Measurements from ENCODE around the gene LENG1. TPM values are rescaled to one million over a fixed set of nuclear protein-coding genes. Genes with fewer than 3 reads are reported as not detected.

Gene LENG1
- total RNA-seq, 1 experiment from 2014 or later, result 11.2 TPM

GRCh38 chr19:54151362-54152035 lies 8.0 kb downstream of the LENG1 start:
- no peak overlapping the region for H3K27ac ChIP-seq (ENCODE audit: low read length)
- H3K27me3 ChIP-seq (ENCODE audit: control insufficient read depth, insufficient read depth, low read length), result no peaks in the 10 kb centered on the region
- intact Hi-C loops (cut with micrococcal nuclease; ENCODE audit: unreplicated experiment), result no loop called here
- DNase-seq (ENCODE audit: low read depth, low spot score), result no peak
- POLR2A ChIA-PET, result no interaction called here
- H3K9me3 ChIP-seq (ENCODE audit: control insufficient read depth, insufficient read depth, low read depth, low read length), result no peaks in the 10 kb centered on the region
- TF ChIP-seq REST (IDR thresholded peaks at IDR 0.05; ENCODE audit: insufficient read depth in 1 of 2, low read depth in 2 of 2, low read length in 1 of 2), result no peak
- no peak for TF ChIP-seq TCF7L2 (IDR thresholded peaks at IDR 0.05; ENCODE audit: low read depth, low read length)
- no peak; the same call in 1 of the 2 replicates for TF ChIP-seq POLR2AphosphoS5 (IDR thresholded peaks at IDR 0.05; ENCODE audit: low read depth, low read length)
- TF ChIP-seq CTCF (IDR thresholded peaks at IDR 0.05), result no peak
- TF ChIP-seq SIN3A (IDR thresholded peaks at IDR 0.05; ENCODE audit: borderline replicate concordance, insufficient read depth, low read depth, low read length), result no peak
- peaks cover 25% of the 10 kb centered on the region for H3K36me3 ChIP-seq (ENCODE audit: control insufficient read depth, insufficient read depth, low read length)
- in situ Hi-C loops (cut with HindIII; ENCODE audit: low pct_unique_long_range_greater_than_20kb, low sequenced_read_pairs), result no loop called here
- CTCF ChIA-PET, result no interaction called here
- no TSS peak for BruUV-seq (replicated peaks)
- H3K4me1 ChIP-seq (ENCODE audit: control insufficient read depth, insufficient read depth, low read length), result peaks cover 15% of the 10 kb centered on the region
- no peak for ATAC-seq
- H3K4me3 ChIP-seq (ENCODE audit: low read depth in 2 of 2, low read length in 2 of 2), result no peak overlapping the region

DNA sequence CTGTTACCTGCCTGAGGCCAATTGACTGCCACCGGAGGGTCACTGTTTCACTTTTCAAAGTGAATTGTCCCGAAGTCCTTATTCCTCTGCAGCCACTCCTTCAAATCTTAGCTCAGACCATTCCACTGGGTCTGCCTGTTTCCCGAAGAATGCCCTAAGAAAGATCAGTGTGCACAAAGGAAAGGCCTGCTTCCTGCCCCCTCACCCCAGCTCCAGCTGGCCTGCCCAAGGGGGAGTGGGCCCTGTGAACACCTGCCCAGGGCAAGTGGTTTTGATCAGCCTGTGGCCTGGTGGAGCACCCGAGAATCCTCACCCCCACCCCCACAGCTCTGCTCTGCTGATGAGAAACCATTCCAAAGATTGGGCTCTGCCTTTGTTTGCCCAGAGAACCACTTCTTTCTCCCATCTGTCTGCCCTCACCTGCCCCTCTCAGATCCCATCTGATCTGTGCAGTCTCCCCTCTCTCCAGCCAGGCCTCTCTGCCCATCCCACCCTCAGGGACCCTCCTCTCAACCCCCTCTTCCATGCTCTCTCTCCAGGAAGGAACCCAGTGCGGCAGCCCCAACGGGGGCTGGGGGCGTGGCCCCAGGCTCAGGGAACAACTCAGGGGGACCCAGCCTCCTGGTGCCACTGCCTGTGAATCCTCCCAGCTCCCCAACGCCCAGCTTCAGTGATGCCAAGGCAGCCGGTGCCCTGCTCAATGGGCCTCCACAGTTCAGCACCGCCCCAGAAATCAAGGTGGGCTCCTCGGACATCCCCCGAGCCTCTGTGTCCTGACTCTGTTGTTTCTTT lies 10.3 kb downstream of the LENG1 start:
- H3K4me3 ChIP-seq (ENCODE audit: low read depth in 2 of 2, low read length in 2 of 2), result no peak overlapping the region
- DNase-seq (ENCODE audit: low read depth, low spot score) (no peak), ATAC-seq (no peak)
- no peak overlapping the region for H3K27ac ChIP-seq (ENCODE audit: low read length)
- in situ Hi-C loops (cut with HindIII; ENCODE audit: low pct_unique_long_range_greater_than_20kb, low sequenced_read_pairs), result no loop called here
- H3K27me3 ChIP-seq (ENCODE audit: control insufficient read depth, insufficient read depth, low read length), result no peaks in the 10 kb centered on the region
- BruUV-seq (replicated peaks), result no TSS peak
- H3K36me3 ChIP-seq (ENCODE audit: control insufficient read depth, insufficient read depth, low read length), result peaks cover 43% of the 10 kb centered on the region
- intact Hi-C loops (cut with micrococcal nuclease; ENCODE audit: unreplicated experiment), result no loop called here
- ChIA-PET POLR2A (no interaction called here), CTCF (no interaction called here)
- peaks cover 7% of the 10 kb centered on the region for H3K4me1 ChIP-seq (ENCODE audit: control insufficient read depth, insufficient read depth, low read length)
- TF ChIP-seq SIN3A (IDR thresholded peaks at IDR 0.05; ENCODE audit: borderline replicate concordance, insufficient read depth, low read depth, low read length) (no peak), TCF7L2 (IDR thresholded peaks at IDR 0.05; ENCODE audit: low read depth, low read length) (no peak), POLR2AphosphoS5 (IDR thresholded peaks at IDR 0.05; ENCODE audit: low read depth, low read length) (no peak), CTCF (IDR thresholded peaks at IDR 0.05) (no peak), REST (IDR thresholded peaks at IDR 0.05; ENCODE audit: insufficient read depth in 1 of 2, low read depth in 2 of 2, low read length in 1 of 2) (no peak)
- H3K9me3 ChIP-seq (ENCODE audit: control insufficient read depth, insufficient read depth, low read depth, low read length), result no peaks in the 10 kb centered on the region
